ENCODE results near the gene AKAP12.

GRCh38 chr6:151285122-151285521, 45.4 kb downstream of the AKAP12 start:
- TF ChIP-seq SMC3 (conservative IDR thresholded peaks at IDR 0.05; ENCODE audit: poor library complexity) (no peak), EZH2 (IDR thresholded peaks at IDR 0.05; ENCODE audit: borderline replicate concordance, insufficient read depth, low read length, poor library complexity, severe bottlenecking) (no peak), EP300 (conservative IDR thresholded peaks at IDR 0.05; ENCODE audit: poor library complexity, severe bottlenecking) (no peak), POLR2AphosphoS5 (IDR thresholded peaks at IDR 0.05) (no peak), CTCF (IDR thresholded peaks at IDR 0.05; ENCODE audit: poor library complexity, severe bottlenecking) (no peak)

All from neural cell (in vitro differentiated cells).